ENCODE measurements around the gene GOLT1B. TPM values are rescaled to one million over a fixed set of nuclear protein-coding genes. Genes with fewer than 3 reads are reported as not detected.

GOLT1B gene
- total RNA-seq, 1 donor from 2014 or later = 52.8 TPM

DNA sequence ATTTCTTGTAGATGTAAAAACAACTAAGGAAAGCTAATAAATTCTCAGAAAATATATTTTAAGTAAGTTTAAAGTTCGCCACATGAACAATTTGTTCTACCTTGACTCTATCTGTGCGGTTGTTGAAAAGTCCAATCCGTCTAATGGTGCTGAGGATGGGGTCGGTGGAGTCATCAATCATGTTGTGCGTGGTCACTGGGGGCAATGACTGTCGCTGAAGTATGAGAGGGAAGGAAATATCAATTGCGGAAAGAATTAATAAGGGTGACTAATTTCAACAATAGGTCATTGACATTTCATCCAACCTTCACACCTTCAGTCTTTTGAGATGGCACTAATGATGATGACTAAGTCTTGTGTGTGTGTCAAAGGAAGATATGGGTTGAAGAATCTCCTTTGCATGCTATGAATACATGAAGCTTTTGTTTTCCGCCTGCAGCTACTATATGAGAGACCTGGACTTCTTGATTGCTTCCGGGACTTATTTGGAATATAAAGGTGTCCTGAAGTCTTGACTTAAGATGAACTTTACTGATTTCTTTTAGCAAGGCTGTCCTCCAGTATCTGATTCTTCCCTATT lies 56.6 kb downstream of the GOLT1B start:
- TF ChIP-seq, protein P1, sequence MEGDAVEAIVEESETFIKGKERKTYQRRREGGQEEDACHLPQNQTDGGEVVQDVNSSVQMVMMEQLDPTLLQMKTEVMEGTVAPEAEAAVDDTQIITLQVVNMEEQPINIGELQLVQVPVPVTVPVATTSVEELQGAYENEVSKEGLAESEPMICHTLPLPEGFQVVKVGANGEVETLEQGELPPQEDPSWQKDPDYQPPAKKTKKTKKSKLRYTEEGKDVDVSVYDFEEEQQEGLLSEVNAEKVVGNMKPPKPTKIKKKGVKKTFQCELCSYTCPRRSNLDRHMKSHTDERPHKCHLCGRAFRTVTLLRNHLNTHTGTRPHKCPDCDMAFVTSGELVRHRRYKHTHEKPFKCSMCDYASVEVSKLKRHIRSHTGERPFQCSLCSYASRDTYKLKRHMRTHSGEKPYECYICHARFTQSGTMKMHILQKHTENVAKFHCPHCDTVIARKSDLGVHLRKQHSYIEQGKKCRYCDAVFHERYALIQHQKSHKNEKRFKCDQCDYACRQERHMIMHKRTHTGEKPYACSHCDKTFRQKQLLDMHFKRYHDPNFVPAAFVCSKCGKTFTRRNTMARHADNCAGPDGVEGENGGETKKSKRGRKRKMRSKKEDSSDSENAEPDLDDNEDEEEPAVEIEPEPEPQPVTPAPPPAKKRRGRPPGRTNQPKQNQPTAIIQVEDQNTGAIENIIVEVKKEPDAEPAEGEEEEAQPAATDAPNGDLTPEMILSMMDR (IDR thresholded peaks at IDR 0.05; ENCODE audit: insufficient read depth, low read length, poor library complexity, severe bottlenecking) = no peak
- H3K4me3 ChIP-seq (ENCODE audit: low read depth, low read length) = no peak overlapping the region
- no peaks in the 10 kb centered on the region for H3K36me3 ChIP-seq (ENCODE audit: control insufficient read depth, insufficient read depth, low read length)
- DNase-seq (ENCODE audit: low read depth) = no peak
- no peaks in the 10 kb centered on the region for H3K27me3 ChIP-seq (ENCODE audit: control insufficient read depth, insufficient read depth, low read length)

DNA sequence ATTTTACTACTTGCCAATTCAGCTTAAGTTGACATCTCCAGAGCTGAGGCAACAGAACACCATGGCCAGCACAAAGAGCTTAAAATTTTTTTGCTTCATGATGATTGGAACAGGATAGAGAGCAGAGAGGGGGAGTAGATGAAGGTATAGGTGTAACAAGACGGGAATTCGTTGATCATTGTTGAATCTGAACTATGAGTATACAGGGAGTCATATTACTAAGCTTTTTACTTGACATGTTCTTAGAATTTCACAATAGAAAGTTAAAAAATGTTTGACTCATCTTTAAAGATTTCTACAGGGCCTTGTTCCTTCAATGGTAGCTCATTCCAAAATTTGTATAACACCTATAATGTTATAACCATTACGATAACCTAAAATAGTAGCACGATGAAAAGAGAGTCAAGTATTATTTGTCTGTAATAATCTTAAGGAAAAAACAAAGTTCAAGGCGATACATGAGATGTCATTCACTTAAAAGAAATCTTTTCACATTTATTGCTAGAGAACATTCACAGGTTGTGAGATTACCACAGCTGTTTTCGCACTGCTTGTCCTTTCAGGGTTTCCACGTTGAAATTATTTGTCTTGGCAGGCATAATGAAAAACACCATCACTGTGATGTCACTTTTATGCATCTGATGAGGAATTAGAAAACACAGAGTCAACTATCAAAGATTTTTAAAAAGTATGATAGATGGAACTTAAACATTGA lies 58.4 kb downstream of the GOLT1B start:
- TF ChIP-seq, protein P1 (IDR thresholded peaks at IDR 0.05; ENCODE audit: insufficient read depth, low read length, poor library complexity, severe bottlenecking) = no peak
- no peak for DNase-seq (ENCODE audit: low read depth)
- H3K36me3 ChIP-seq (ENCODE audit: control insufficient read depth, insufficient read depth, low read length) = no peaks in the 10 kb centered on the region
- H3K4me3 ChIP-seq (ENCODE audit: low read depth, low read length) = no peak overlapping the region
- H3K27me3 ChIP-seq (ENCODE audit: control insufficient read depth, insufficient read depth, low read length) = no peaks in the 10 kb centered on the region

DNA sequence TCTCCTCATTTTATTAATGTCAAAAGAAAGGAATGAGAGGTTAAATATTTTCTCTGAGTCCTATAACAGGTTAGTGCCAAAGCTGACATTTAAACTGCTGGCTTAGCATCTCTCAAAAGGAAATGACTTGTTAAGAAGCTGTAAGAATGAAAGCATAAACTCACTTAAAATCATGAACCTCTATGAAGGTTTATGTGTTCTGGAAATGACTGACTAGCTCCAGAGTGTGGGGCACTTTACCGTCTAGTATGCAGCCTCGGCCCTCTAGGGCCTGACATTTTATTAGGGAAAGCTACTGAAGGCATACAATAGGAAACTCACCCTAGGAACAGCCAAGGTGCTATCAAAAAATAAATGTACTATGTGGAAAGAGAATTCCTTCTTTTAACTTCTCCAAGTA lies 59.6 kb downstream of the GOLT1B start:
- H3K27me3 ChIP-seq (ENCODE audit: control insufficient read depth, insufficient read depth, low read length) = no peaks in the 10 kb centered on the region
- TF ChIP-seq, protein P1 (IDR thresholded peaks at IDR 0.05; ENCODE audit: insufficient read depth, low read length, poor library complexity, severe bottlenecking) = no peak
- DNase-seq (ENCODE audit: low read depth) = no peak
- no peaks in the 10 kb centered on the region for H3K36me3 ChIP-seq (ENCODE audit: control insufficient read depth, insufficient read depth, low read length)
- no peak overlapping the region for H3K4me3 ChIP-seq (ENCODE audit: low read depth, low read length)

DNA sequence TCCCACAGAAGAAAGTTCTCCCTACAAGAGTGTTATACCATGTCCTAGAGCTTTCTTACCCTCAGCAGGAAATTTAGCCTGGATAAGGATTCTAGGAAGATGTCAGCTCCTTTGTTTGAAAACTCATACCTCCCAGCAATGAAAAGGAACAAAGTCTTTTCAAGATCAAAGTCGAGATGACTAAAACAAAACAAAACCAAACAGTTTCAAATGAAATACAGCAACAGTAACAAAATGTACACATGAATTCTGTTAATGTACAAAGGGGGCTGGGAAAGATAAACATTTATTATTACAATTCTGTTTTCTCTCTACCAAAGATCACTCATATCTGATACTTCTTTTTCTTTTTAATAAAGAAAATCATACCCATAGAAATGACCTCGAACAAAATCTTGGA lies 61.3 kb downstream of the GOLT1B start:
- Histone ChIP-seq H3K36me3 (ENCODE audit: control insufficient read depth, insufficient read depth, low read length) (no peaks in the 10 kb centered on the region), H3K27me3 (ENCODE audit: control insufficient read depth, insufficient read depth, low read length) (no peaks in the 10 kb centered on the region), H3K4me3 (ENCODE audit: low read depth, low read length) (no peak overlapping the region)
- TF ChIP-seq, protein P1 (IDR thresholded peaks at IDR 0.05; ENCODE audit: insufficient read depth, low read length, poor library complexity, severe bottlenecking) = no peak
- no peak for DNase-seq (ENCODE audit: low read depth)

DNA sequence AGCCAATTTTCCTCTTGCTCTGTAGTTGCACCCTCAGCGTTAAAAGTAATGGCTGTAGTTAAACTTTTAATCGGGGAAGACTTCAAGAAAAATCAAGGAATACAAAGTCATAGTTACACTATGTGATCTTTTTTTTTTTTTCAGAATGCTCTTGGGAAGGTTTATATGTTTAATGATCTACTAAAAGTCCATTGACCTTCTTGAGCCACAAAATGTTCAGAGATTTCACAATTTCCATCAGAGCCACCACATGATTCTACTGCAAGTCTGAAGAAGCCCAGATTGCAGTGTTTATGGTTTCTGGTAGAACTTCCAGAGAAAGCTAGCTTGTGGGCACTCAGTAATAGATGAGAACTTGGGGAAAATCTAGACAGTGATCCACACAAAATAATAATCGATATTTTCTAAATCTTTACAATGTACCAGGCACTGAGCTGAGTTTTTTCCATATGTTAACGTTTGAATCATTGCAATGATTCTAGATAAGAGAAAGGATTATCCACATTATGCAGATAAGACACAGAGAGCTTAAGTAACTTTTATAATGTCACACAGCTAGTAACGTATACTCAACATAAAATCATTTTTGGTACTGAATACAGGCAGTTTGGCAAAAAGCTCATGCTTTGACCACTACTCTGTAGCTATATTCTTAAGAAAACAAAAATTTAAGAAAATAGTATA lies 64.8 kb downstream of the GOLT1B start:
- no peaks in the 10 kb centered on the region for H3K27me3 ChIP-seq (ENCODE audit: control insufficient read depth, insufficient read depth, low read length)
- TF ChIP-seq, protein P1 (IDR thresholded peaks at IDR 0.05; ENCODE audit: insufficient read depth, low read length, poor library complexity, severe bottlenecking) = no peak
- no peak overlapping the region for H3K4me3 ChIP-seq (ENCODE audit: low read depth, low read length)
- DNase-seq (ENCODE audit: low read depth) = peak; percentile 39
- H3K36me3 ChIP-seq (ENCODE audit: control insufficient read depth, insufficient read depth, low read length) = no peaks in the 10 kb centered on the region
